ENCODE results near the gene NFAM1.

The NFAM1 gene

DNA sequence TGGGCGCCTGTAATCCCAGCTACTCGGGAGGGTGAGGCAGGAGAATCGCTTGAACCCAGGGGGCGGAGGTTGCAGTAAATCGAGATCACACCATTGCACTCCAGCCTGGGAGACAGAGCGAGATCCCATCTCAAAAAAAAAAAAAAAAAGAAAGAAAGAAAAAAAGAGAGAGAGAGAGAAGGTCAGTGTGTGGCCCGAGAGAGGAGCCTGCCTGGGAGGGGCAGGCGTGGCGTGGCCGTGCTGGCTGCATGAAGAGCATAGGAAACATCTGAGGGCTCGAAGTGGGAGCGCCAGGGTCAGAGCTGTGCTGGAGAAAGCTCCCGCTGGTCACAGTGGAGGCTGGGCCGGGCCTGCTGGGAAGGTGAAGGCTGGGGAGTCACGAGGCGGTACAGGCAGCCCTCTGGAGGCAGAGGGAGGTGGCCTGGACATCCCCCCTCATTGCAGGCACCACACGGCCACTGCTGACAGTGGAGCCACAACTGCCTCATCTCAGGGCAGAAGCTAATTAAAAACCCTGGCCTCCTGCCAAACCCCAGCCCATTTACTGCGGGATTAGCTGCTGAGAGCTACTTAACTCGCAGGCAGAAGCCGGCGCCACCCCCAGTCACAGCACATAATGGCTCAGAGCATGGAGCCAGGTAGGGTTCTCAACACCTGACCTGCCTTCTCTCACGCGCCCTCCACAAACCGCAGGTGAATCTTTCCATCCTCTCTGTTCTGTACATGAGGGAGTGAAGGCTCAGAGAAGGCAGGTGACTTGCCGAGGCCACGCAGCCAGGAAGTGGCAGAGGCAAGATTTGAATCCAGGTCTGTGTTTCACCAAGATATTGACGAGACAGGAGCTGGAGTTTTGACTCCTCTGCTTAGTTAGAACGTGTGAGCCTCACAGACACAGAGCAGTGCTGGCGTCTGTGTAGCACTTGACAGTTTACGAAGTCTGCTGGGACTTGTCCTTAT is 32.6 kb downstream of the NFAM1 start:
- TF ChIP-seq, protein P1, sequence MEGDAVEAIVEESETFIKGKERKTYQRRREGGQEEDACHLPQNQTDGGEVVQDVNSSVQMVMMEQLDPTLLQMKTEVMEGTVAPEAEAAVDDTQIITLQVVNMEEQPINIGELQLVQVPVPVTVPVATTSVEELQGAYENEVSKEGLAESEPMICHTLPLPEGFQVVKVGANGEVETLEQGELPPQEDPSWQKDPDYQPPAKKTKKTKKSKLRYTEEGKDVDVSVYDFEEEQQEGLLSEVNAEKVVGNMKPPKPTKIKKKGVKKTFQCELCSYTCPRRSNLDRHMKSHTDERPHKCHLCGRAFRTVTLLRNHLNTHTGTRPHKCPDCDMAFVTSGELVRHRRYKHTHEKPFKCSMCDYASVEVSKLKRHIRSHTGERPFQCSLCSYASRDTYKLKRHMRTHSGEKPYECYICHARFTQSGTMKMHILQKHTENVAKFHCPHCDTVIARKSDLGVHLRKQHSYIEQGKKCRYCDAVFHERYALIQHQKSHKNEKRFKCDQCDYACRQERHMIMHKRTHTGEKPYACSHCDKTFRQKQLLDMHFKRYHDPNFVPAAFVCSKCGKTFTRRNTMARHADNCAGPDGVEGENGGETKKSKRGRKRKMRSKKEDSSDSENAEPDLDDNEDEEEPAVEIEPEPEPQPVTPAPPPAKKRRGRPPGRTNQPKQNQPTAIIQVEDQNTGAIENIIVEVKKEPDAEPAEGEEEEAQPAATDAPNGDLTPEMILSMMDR (conservative IDR thresholded peaks at IDR 0.05; ENCODE audit: control insufficient read depth, insufficient read depth, low read depth, low read length), result no peak
- no peak overlapping the region for H3K4me3 ChIP-seq (ENCODE audit: control insufficient read depth, low read depth, low read length)

DNA sequence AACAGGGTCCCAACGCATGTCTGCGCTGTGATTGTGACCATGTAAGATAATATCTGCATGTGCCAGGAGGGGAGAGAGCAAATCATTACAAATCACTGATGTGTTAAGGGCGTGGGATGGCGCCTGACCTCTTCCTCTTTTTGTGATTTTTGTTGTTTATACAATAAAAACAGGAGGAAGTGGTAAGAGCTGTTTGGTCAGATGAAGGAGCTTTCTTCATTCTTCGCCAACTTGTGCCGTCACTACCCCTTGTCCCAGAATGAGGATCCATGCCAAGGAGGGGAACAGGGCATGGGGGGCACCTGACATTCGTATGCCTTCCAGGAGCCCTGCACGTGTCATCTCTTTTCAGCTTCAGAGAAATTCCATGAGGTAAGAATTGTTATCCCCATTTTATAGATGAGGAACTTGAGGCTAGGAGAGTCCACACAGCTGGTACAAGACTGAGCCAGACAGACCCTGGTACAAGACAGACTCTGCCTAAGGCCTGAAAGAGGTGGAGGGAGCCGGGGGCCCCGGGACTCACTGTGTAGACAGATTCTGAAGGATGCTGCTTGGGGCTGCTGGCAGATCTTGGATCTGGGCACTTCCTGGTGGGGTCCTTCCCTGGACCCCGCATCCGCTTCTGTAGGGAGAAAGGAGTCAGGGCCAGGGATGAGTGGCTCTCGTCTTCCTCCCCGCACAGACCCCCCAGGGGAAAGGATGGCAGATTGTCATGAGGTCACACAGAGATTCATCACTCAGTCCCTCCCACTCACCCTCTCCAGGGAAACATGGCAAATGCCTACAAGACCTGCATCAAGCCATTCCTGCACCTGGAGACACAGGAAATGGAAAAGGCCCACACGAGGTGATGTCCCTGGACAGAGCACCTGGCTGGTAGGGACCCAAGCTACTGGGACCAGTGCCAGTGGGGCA is 34.6 kb downstream of the NFAM1 start:
- TF ChIP-seq, protein P1 (conservative IDR thresholded peaks at IDR 0.05; ENCODE audit: control insufficient read depth, insufficient read depth, low read depth, low read length), result no peak
- H3K4me3 ChIP-seq (ENCODE audit: control insufficient read depth, low read depth, low read length), result no peak overlapping the region
- DNase-seq (ENCODE audit: low read depth), result no peak

More for the DNA sequence above, 32.6 kb downstream of the NFAM1 start:
- no peak for DNase-seq (ENCODE audit: low read depth)

DNA sequence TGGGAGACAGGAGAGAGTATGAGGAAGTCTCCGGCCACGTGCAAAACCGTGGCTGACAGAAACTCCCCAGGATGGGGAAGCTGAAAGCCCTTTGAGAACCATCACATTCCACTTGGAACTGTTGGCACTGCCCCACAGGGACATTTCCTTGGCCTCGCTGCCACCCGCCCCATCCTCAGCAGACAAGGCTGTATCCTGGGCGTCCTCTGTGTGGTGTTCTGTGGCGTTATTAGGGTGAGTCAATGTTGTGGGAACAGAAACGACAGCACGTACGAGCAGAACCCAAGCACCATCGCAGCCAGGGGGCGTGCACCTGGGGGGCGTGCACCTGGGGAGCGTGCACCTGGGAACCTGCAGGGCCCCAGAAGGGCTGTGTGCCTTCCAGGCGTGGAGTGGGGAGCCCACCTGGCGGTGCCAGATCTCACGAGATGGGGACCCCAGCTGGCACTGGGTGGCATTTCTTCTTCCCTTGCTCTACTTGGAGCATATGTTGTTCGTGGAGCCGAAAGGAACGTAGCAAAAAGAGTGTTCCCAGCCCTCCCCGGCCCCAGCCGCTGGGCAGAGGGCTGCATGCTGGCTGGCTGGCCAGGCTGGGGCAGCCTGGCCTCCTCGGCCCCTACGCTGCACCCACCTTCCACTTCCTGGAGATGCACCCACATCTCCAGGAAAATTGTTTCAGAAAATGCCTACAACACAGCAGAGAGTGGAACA is 35.4 kb downstream of the NFAM1 start:
- H3K4me3 ChIP-seq (ENCODE audit: control insufficient read depth, low read depth, low read length), result no peak overlapping the region
- TF ChIP-seq, protein P1 (conservative IDR thresholded peaks at IDR 0.05; ENCODE audit: control insufficient read depth, insufficient read depth, low read depth, low read length), result no peak
- no peak for DNase-seq (ENCODE audit: low read depth)

DNA sequence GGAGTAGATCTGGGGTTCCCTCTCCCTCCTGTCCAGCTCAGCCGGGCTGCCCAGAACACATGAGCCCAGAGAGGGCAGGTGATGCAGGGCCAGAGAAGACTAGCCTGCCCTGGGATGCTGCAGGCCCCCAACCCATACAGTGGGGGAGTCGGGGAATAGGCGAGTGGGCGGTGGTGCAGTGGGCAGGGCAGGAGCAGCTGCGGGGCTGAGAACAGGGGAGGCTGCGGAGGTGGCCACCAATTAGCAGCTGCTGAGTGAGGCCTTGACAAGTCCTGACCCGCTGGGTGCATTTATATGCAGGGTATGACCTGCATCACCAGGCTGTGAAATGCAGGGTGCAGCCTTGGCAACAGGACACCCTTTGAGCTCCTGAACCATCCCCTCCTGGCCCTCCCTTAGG is 43.1 kb downstream of the NFAM1 start:
- no peak overlapping the region for H3K4me3 ChIP-seq (ENCODE audit: control insufficient read depth, low read depth, low read length)
- no peak for DNase-seq (ENCODE audit: low read depth)
- TF ChIP-seq, protein P1 (conservative IDR thresholded peaks at IDR 0.05; ENCODE audit: control insufficient read depth, insufficient read depth, low read depth, low read length), result no peak

DNA sequence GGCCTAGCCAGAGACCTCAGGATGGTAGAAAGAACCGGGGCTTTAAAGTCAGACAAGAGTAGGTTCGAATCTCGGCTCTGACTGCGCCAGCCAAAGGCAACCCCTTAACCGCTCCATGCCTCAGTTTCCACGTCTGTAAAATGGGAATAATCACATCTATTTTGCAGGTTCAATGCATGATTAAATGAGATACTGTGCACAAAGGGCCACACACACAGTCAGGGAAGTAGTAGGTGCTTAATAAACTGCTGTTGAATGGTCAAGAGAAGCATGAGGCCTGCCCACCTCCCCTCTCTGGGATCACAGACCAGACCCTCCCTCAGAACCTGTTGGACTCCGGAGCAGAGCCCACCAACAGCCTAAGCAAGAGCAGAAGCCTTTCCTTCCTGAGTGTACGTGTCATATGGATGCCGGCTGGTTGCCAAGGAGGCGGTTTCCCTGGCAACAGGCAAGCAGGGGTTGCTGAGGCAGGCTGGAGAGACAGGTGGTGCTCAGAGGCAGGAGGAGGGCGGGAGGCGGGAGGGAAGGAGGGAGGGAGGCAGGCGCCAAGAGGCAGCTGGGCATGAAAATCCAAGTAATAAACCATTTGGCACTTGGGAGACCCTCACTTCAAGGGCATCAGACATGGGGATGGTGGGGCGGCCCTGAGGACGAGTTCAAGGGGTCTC is 43.9 kb downstream of the NFAM1 start:
- no peak for DNase-seq (ENCODE audit: low read depth)
- H3K4me3 ChIP-seq (ENCODE audit: control insufficient read depth, low read depth, low read length), result no peak overlapping the region
- TF ChIP-seq, protein P1 (conservative IDR thresholded peaks at IDR 0.05; ENCODE audit: control insufficient read depth, insufficient read depth, low read depth, low read length), result no peak

All from fibroblast of mammary gland (primary cell).